Trophoblast cell (in vitro differentiated cells and primary cell): ENCODE measurements around the gene SNX15.

Source experiments
- DNase-seq, 2 donors: peaks; one replicate each; pipeline ENCODE4 v3.0.0-alpha.2; 2016
- H2AFZ ChIP-seq: 2 replicates; pipeline ENCODE4 v1.6.1; 2013; ENCODE audit warnings: low read length, moderate library complexity, mild to moderate bottlenecking; ENCODE audit not compliant: insufficient read depth, poor library complexity
- H2AK5ac ChIP-seq: 2 replicates; pipeline ENCODE4 v1.6.1; 2013; ENCODE audit warnings: mild to moderate bottlenecking, low read length
- H2BK120ac ChIP-seq: 2 replicates; pipeline ENCODE4 v1.6.1; 2013; ENCODE audit warnings: low read length, mild to moderate bottlenecking, moderate library complexity; ENCODE audit not compliant: insufficient read depth, poor library complexity
- H2BK12ac ChIP-seq: 2 replicates; pipeline ENCODE4 v1.6.1; 2013; ENCODE audit warnings: mild to moderate bottlenecking, low read length, moderate library complexity
- H2BK5ac ChIP-seq: 2 replicates; pipeline ENCODE4 v1.6.1; 2013; ENCODE audit warnings: low read length, low read depth, moderate library complexity, mild to moderate bottlenecking; ENCODE audit not compliant: poor library complexity
- H3K14ac ChIP-seq: 2 replicates; pipeline ENCODE4 v1.6.1; 2013; ENCODE audit warnings: mild to moderate bottlenecking, low read length
- H3K18ac ChIP-seq: 2 replicates; pipeline ENCODE4 v1.6.1; 2013; ENCODE audit warnings: mild to moderate bottlenecking, low read length
- H3K23ac ChIP-seq: 2 replicates; pipeline ENCODE4 v1.6.1; 2013; ENCODE audit warnings: low read length
- H3K27ac ChIP-seq: 2 replicates; pipeline ENCODE4 v1.5.1; 2013; ENCODE audit warnings: low read depth, mild to moderate bottlenecking, inconsistent platforms, low read length, moderate library complexity
- H3K27me3 ChIP-seq: 2 replicates; pipeline ENCODE4 v1.6.1; 2013; ENCODE audit warnings: inconsistent platforms, mild to moderate bottlenecking, low read length, moderate library complexity; ENCODE audit not compliant: insufficient read depth
- H3K36me3 ChIP-seq, 2 experiments: 1 replicate in 1 of 2; 2 replicates in 1 of 2; pipeline ENCODE4 v1.6.1; 2013; ENCODE audit warnings: low read length in 2 of 2, mild to moderate bottlenecking in 2 of 2, moderate library complexity in 1 of 2; ENCODE audit not compliant: insufficient read depth in 2 of 2, control insufficient read depth in 1 of 2
- H3K4ac ChIP-seq: 2 replicates; pipeline ENCODE4 v1.6.1; 2013; ENCODE audit warnings: low read depth, mild to moderate bottlenecking, low read length, moderate library complexity
- H3K4me1 ChIP-seq, 2 experiments: 1 replicate in 1 of 2; 2 replicates in 1 of 2; pipeline ENCODE4 v1.6.1; 2013; ENCODE audit warnings: low read length in 2 of 2, mild to moderate bottlenecking in 2 of 2, moderate library complexity in 1 of 2; ENCODE audit not compliant: insufficient read depth in 2 of 2, control insufficient read depth in 1 of 2
- H3K4me2 ChIP-seq: 2 replicates; pipeline ENCODE4 v1.6.1; 2013; ENCODE audit warnings: inconsistent platforms, mild to moderate bottlenecking, low read length, moderate library complexity
- H3K4me3 ChIP-seq: 2 replicates; pipeline ENCODE4 v1.5.1; 2013; ENCODE audit warnings: mild to moderate bottlenecking, low read depth, low read length, inconsistent platforms
- H3K79me1 ChIP-seq: one replicate; pipeline ENCODE4 v1.6.1; 2013; ENCODE audit warnings: low read length
- H3K79me2 ChIP-seq: 2 replicates; pipeline ENCODE4 v1.6.1; 2013; ENCODE audit warnings: low read length, mild to moderate bottlenecking; ENCODE audit not compliant: control insufficient read depth, insufficient read depth, poor library complexity
- H3K9ac ChIP-seq: 2 replicates; pipeline ENCODE4 v1.6.1; 2013; ENCODE audit warnings: mild to moderate bottlenecking, low read length
- H3K9me3 ChIP-seq: 2 replicates; pipeline ENCODE4 v1.6.1; 2013; ENCODE audit warnings: low read depth, mild to moderate bottlenecking, control low read depth, inconsistent platforms, low read length; ENCODE audit not compliant: insufficient read depth
- H4K12ac ChIP-seq: 2 replicates; pipeline ENCODE4 v1.6.1; 2013; ENCODE audit warnings: low read depth, mild to moderate bottlenecking, low read length, moderate library complexity
- H4K8ac ChIP-seq: 2 replicates; pipeline ENCODE4 v1.6.1; 2013; ENCODE audit warnings: low read depth, mild to moderate bottlenecking, low read length, moderate library complexity
- H4K91ac ChIP-seq: one replicate; pipeline ENCODE4 v1.6.1; 2013; ENCODE audit warnings: low read depth, mild to moderate bottlenecking, low read length, moderate library complexity
- WGBS: extraction: QIAGEN DNeasy Blood & Tissue Kit; methylation state at CpG from one replicate; pipeline ENCODE4 v1.1.7; 2013; ENCODE audit warnings: missing lambda C conversion rate; ENCODE audit not compliant: insufficient read length, insufficient coverage; ENCODE audit errors: extremely low coverage; 5-methylcytosine and 5-hydroxymethylcytosine counted together

The SNX15 gene

GRCh38 chr11:65064847-65065240 is 37.6 kb downstream of the SNX15 start:
- H2AFZ ChIP-seq: no peak overlapping the region
- H3K18ac ChIP-seq: no peak overlapping the region
- no peak overlapping the region for H2BK5ac ChIP-seq
- no peak overlapping the region for H3K23ac ChIP-seq
- no peaks in the 10 kb centered on the region for H3K79me1 ChIP-seq
- no peak overlapping the region for H3K4me3 ChIP-seq
- no CpG with 5 or more reads among the region's 4 CpGs for WGBS
- H4K8ac ChIP-seq: no peak overlapping the region
- no peaks in the 10 kb centered on the region for H3K27me3 ChIP-seq
- H4K91ac ChIP-seq: no peak overlapping the region
- DNase-seq: no peak
- peaks cover 8 to 10% of the 10 kb centered on the region in 2 experiments for H3K4me1 ChIP-seq
- H3K14ac ChIP-seq: no peak overlapping the region
- no peak overlapping the region for H3K27ac ChIP-seq
- H2BK12ac ChIP-seq: no peak overlapping the region
- no peaks in the 10 kb centered on the region for H3K36me3 ChIP-seq
- no peaks in the 10 kb centered on the region for H3K79me2 ChIP-seq
- no peak overlapping the region for H4K12ac ChIP-seq
- no peak overlapping the region for H3K4ac ChIP-seq
- H3K4me2 ChIP-seq: no peak overlapping the region
- no peak overlapping the region for H2AK5ac ChIP-seq
- no peaks in the 10 kb centered on the region for H3K9me3 ChIP-seq
- H3K9ac ChIP-seq: no peak overlapping the region
- H2BK120ac ChIP-seq: no peak overlapping the region

- no peak overlapping the region for H3K9ac ChIP-seq
- no peaks in the 10 kb centered on the region for H3K27me3 ChIP-seq
- H3K18ac ChIP-seq: no peak overlapping the region
- no peak overlapping the region for H3K23ac ChIP-seq
- H2AFZ ChIP-seq: no peak overlapping the region
- no peak overlapping the region for H3K14ac ChIP-seq
- H4K12ac ChIP-seq: no peak overlapping the region
- no CpG with 5 or more reads among the region's 7 CpGs for WGBS
- no peaks in the 10 kb centered on the region for H3K9me3 ChIP-seq
- no peak overlapping the region for H3K27ac ChIP-seq
- H2AK5ac ChIP-seq: no peak overlapping the region
- H2BK5ac ChIP-seq: no peak overlapping the region
- no peaks in the 10 kb centered on the region for H3K79me1 ChIP-seq
- H3K4me2 ChIP-seq: no peak overlapping the region
- no peak overlapping the region for H2BK12ac ChIP-seq
- peaks cover 8 to 10% of the 10 kb centered on the region in 2 experiments for H3K4me1 ChIP-seq
- H4K8ac ChIP-seq: peak overlapping the region; percentile 30
- H3K4me3 ChIP-seq: no peak overlapping the region
- no peaks in the 10 kb centered on the region for H3K79me2 ChIP-seq
- no peak for DNase-seq
- no peak overlapping the region for H2BK120ac ChIP-seq
- no peaks in the 10 kb centered on the region for H3K36me3 ChIP-seq
- H4K91ac ChIP-seq: no peak overlapping the region
- no peak overlapping the region for H3K4ac ChIP-seq
Observed at GRCh38 chr11:65065851-65066250, 38.6 kb downstream of the SNX15 start.

- no peak overlapping the region for H3K4ac ChIP-seq
- no peak overlapping the region for H3K4me2 ChIP-seq
- H2AK5ac ChIP-seq: no peak overlapping the region
- H4K8ac ChIP-seq: peak overlapping the region; percentile 30
- no peaks in the 10 kb centered on the region for H3K27me3 ChIP-seq
- no peak overlapping the region for H3K14ac ChIP-seq
- H3K9me3 ChIP-seq: no peaks in the 10 kb centered on the region
- H3K4me1 ChIP-seq: peaks cover 8 to 10% of the 10 kb centered on the region in 2 experiments
- no peak overlapping the region for H4K91ac ChIP-seq
- no peak overlapping the region for H3K23ac ChIP-seq
- no peak overlapping the region for H3K18ac ChIP-seq
- no peaks in the 10 kb centered on the region for H3K79me1 ChIP-seq
- peak overlapping the region; percentile 16 for H4K12ac ChIP-seq
- no peak overlapping the region for H2BK5ac ChIP-seq
- H3K36me3 ChIP-seq: no peaks in the 10 kb centered on the region
- H3K79me2 ChIP-seq: no peaks in the 10 kb centered on the region
- no peak overlapping the region for H3K9ac ChIP-seq
- no peak overlapping the region for H2BK120ac ChIP-seq
- no peak overlapping the region for H2AFZ ChIP-seq
- DNase-seq: no peak
- no peak overlapping the region for H2BK12ac ChIP-seq
- no CpG with 5 or more reads among the region's 11 CpGs for WGBS
- H3K27ac ChIP-seq: no peak overlapping the region
- H3K4me3 ChIP-seq: no peak overlapping the region
Observed at GRCh38 chr11:65066315-65066714, 39.1 kb downstream of the SNX15 start.

GRCh38 chr11:65066805-65067291 is 39.6 kb downstream of the SNX15 start:
- Histone ChIP-seq H3K18ac (no peak overlapping the region), H2BK12ac (no peak overlapping the region), H3K27me3 (no peaks in the 10 kb centered on the region), H3K27ac (no peak overlapping the region), H3K9me3 (no peaks in the 10 kb centered on the region), H4K12ac (no peak overlapping the region), H3K4me3 (no peak overlapping the region), H3K23ac (no peak overlapping the region), H2AK5ac (no peak overlapping the region), H3K4me1 (peaks cover 8 to 10% of the 10 kb centered on the region in 2 experiments), H3K9ac (no peak overlapping the region), H3K4me2 (no peak overlapping the region), H3K79me2 (no peaks in the 10 kb centered on the region), H2BK120ac (no peak overlapping the region), H3K36me3 (no peaks in the 10 kb centered on the region), H3K14ac (no peak overlapping the region), H2BK5ac (no peak overlapping the region), H3K4ac (no peak overlapping the region), H4K8ac (no peak overlapping the region), H4K91ac (no peak overlapping the region), H2AFZ (no peak overlapping the region), H3K79me1 (no peaks in the 10 kb centered on the region)
- no CpG with 5 or more reads among the region's 4 CpGs for WGBS
- DNase-seq: no peak
